ENCODE measurements around the gene QRFP.

Gene QRFP

GRCh38 chr9:130904070-130905044 is 7.7 kb upstream of the QRFP start:
- no peak for DNase-seq (ENCODE audit: low read depth)

GRCh38 chr9:130903194-130904069 is 6.8 kb upstream of the QRFP start:
- DNase-seq (ENCODE audit: low read depth), result no peak

GRCh38 chr9:130902204-130903185 is 5.9 kb upstream of the QRFP start:
- DNase-seq (ENCODE audit: low read depth), result no peak

GRCh38 chr9:130901498-130902203 is 5.0 kb upstream of the QRFP start:
- DNase-seq (ENCODE audit: low read depth), result no peak

- DNase-seq (ENCODE audit: low read depth), result no peak
Measured at GRCh38 chr9:130900701-130901497, 4.3 kb upstream of the QRFP start.

GRCh38 chr9:130899051-130899748 is 2.6 kb upstream of the QRFP start:
- no peak for DNase-seq (ENCODE audit: low read depth)

- no peak for DNase-seq (ENCODE audit: low read depth)
Measured at GRCh38 chr9:130898552-130898852, 1.9 kb upstream of the QRFP start.

- DNase-seq (ENCODE audit: low read depth), result no peak
Measured at GRCh38 chr9:130897848-130898551, 1.4 kb upstream of the QRFP start.

GRCh38 chr9:130897105-130897751 is 616 bp upstream of the QRFP start:
- DNase-seq (ENCODE audit: low read depth), result no peak

- no peak for DNase-seq (ENCODE audit: low read depth)
Measured at GRCh38 chr9:130895481-130896232, 955 bp downstream of the QRFP start.

GRCh38 chr9:130895038-130895437 is 1.6 kb downstream of the QRFP start:
- DNase-seq (ENCODE audit: low read depth), result no peak

- DNase-seq (ENCODE audit: low read depth), result no peak
Measured at GRCh38 chr9:130894546-130894945, 2.1 kb downstream of the QRFP start.

- no peak for DNase-seq (ENCODE audit: low read depth)
Measured at GRCh38 chr9:130893341-130894101, 3.1 kb downstream of the QRFP start.

GRCh38 chr9:130892477-130893304 is 3.9 kb downstream of the QRFP start:
- no peak for DNase-seq (ENCODE audit: low read depth)

GRCh38 chr9:130891688-130892476 is 4.7 kb downstream of the QRFP start:
- DNase-seq (ENCODE audit: low read depth), result no peak

Measured in T-helper 22 cell (primary cell).